DOHH2 (cell line): ENCODE data around the gene SIPA1L3.

Experiments
- H3F3A ChIP-seq: fragments of 200-600 bp; sonication (generic), shearing (Covaris generic); 2 replicates; pipeline ENCODE4 v1.6.0; 2016; ENCODE audit warnings: antibody characterized with exemption, mild to moderate bottlenecking; ENCODE audit not compliant: control insufficient read depth, insufficient read depth
- H3K27ac ChIP-seq: fragments of 200-600 bp; sonication (generic); 2 replicates; pipeline ENCODE4 v1.5.1; 2014; ENCODE audit warnings: low read depth, mild to moderate bottlenecking, low read length, moderate library complexity
- H3K27me3 ChIP-seq: fragments of 200-600 bp; sonication (generic); 2 replicates; pipeline ENCODE4 v1.6.1; 2014; ENCODE audit warnings: mild to moderate bottlenecking, low read length, mixed read lengths; ENCODE audit not compliant: control insufficient read depth
- H3K36me3 ChIP-seq: fragments of 200-600 bp; sonication (generic); 2 replicates; pipeline ENCODE4 v1.6.1; 2014; ENCODE audit warnings: mild to moderate bottlenecking, low read length, moderate library complexity, mixed read lengths; ENCODE audit not compliant: control insufficient read depth
- H3K4me1 ChIP-seq: fragments of 200-600 bp; sonication (generic); 2 replicates; pipeline ENCODE4 v1.6.1; 2014; ENCODE audit warnings: mild to moderate bottlenecking, low read length, mixed read lengths; ENCODE audit not compliant: control insufficient read depth
- H3K4me2 ChIP-seq: fragments of 200-600 bp; sonication (generic); 2 replicates; pipeline ENCODE4 v1.6.0; 2014; ENCODE audit warnings: mild to moderate bottlenecking, low read length, moderate library complexity
- H3K4me3 ChIP-seq: fragments of 200-600 bp; sonication (generic); 2 replicates; pipeline ENCODE4 v1.5.1; 2014; ENCODE audit warnings: mild to moderate bottlenecking, low read length, mixed read lengths
- H3K79me2 ChIP-seq: fragments of 200-600 bp; sonication (generic); 2 replicates; pipeline ENCODE4 v1.6.1; 2014; ENCODE audit warnings: mild to moderate bottlenecking, low read length, mixed read lengths; ENCODE audit not compliant: control insufficient read depth
- H3K9me2 ChIP-seq: fragments of 200-600 bp; sonication (generic); replicated peaks from 2 replicates; pipeline ENCODE4 v1.6.1; 2014; ENCODE audit warnings: mild to moderate bottlenecking, low read length, mixed read lengths; ENCODE audit not compliant: control insufficient read depth
- H3K9me3 ChIP-seq: fragments of 200-600 bp; sonication (generic); 2 replicates; pipeline ENCODE4 v1.6.1; 2014; ENCODE audit warnings: antibody characterized with exemption, low read length, mixed read lengths; ENCODE audit not compliant: control insufficient read depth, insufficient read depth
- H4K20me1 ChIP-seq: fragments of 200-600 bp; sonication (generic); 2 replicates; pipeline ENCODE4 v1.6.0; 2014; ENCODE audit warnings: low read depth, mild to moderate bottlenecking, antibody characterized with exemption, low read length, moderate library complexity; ENCODE audit not compliant: control insufficient read depth, insufficient read depth
- CTCF ChIP-seq: fragments of 200-600 bp; sonication (generic); IDR thresholded peaks from one replicate; pipeline ENCODE4 v1.5.1; 2014; ENCODE audit warnings: antibody characterized with exemption, mild to moderate bottlenecking, low read depth, low read length; ENCODE audit not compliant: poor library complexity, severe bottlenecking
- EZH2phosphoT487 ChIP-seq: fragments of 200-600 bp; sonication (generic); IDR thresholded peaks from 2 replicates; pipeline ENCODE4 v1.6.1; 2017; ENCODE audit warnings: borderline replicate concordance, mild to moderate bottlenecking, antibody characterized with exemption, low read length, moderate library complexity, mixed read lengths

The SIPA1L3 gene

GRCh38 chr19:37991841-37992248 lies 84.8 kb downstream of the SIPA1L3 start:
- Histone ChIP-seq H3F3A (no peaks in the 10 kb centered on the region), H3K4me2 (no peak overlapping the region), H3K79me2 (peaks cover 73% of the 10 kb centered on the region), H3K27ac (no peak overlapping the region), H3K9me3 (no peaks in the 10 kb centered on the region), H3K9me2 (no peaks in the 10 kb centered on the region), H3K4me1 (peaks cover 12% of the 10 kb centered on the region), H3K36me3 (no peaks in the 10 kb centered on the region), H4K20me1 (0 out of 2 replicates have a peak, but pooled peaks cover 3% of the 10 kb centered on the region), H3K27me3 (no peaks in the 10 kb centered on the region), H3K4me3 (no peak overlapping the region)
- TF ChIP-seq EZH2phosphoT487, result no peak

GRCh38 chr19:37992761-37993160 lies 85.8 kb downstream of the SIPA1L3 start:
- Histone ChIP-seq H3F3A (no peaks in the 10 kb centered on the region), H3K36me3 (no peaks in the 10 kb centered on the region), H3K27me3 (no peaks in the 10 kb centered on the region), H3K27ac (no peak overlapping the region), H3K79me2 (peaks cover 64% of the 10 kb centered on the region), H3K4me3 (no peak overlapping the region), H3K9me3 (no peaks in the 10 kb centered on the region), H4K20me1 (0 out of 2 replicates have a peak, but pooled peaks cover 3% of the 10 kb centered on the region), H3K4me2 (no peak overlapping the region), H3K9me2 (no peaks in the 10 kb centered on the region), H3K4me1 (peaks cover 3% of the 10 kb centered on the region)
- TF ChIP-seq CTCF, result no peak
- no peak for TF ChIP-seq EZH2phosphoT487

GRCh38 chr19:37994823-37995130 lies 87.8 kb downstream of the SIPA1L3 start:
- H3K9me3 ChIP-seq, result no peaks in the 10 kb centered on the region
- no peak overlapping the region for H3K4me2 ChIP-seq
- H3K27ac ChIP-seq, result no peak overlapping the region
- TF ChIP-seq CTCF (no peak), EZH2phosphoT487 (no peak)
- no peaks in the 10 kb centered on the region for H3F3A ChIP-seq
- H3K9me2 ChIP-seq, result no peaks in the 10 kb centered on the region
- no peaks in the 10 kb centered on the region for H3K36me3 ChIP-seq
- no peaks in the 10 kb centered on the region for H3K27me3 ChIP-seq
- 0 out of 2 replicates have a peak, but pooled peaks cover 3% of the 10 kb centered on the region for H4K20me1 ChIP-seq
- H3K79me2 ChIP-seq, result peaks cover 56% of the 10 kb centered on the region
- H3K4me3 ChIP-seq, result no peak overlapping the region
- H3K4me1 ChIP-seq, result peaks cover 10% of the 10 kb centered on the region

- no peaks in the 10 kb centered on the region for H3K9me3 ChIP-seq
- no peaks in the 10 kb centered on the region for H3K27me3 ChIP-seq
- H4K20me1 ChIP-seq, result 0 out of 2 replicates have a peak, but pooled peaks cover 3% of the 10 kb centered on the region
- H3K4me3 ChIP-seq, result no peak overlapping the region
- H3K9me2 ChIP-seq, result no peaks in the 10 kb centered on the region
- peaks cover 14% of the 10 kb centered on the region for H3K4me1 ChIP-seq
- H3K27ac ChIP-seq, result no peak overlapping the region
- peaks cover 51% of the 10 kb centered on the region for H3K79me2 ChIP-seq
- H3F3A ChIP-seq, result 0 out of 2 replicates have a peak, but pooled peaks cover 1% of the 10 kb centered on the region
- no peak overlapping the region for H3K4me2 ChIP-seq
- no peaks in the 10 kb centered on the region for H3K36me3 ChIP-seq
- no peak for TF ChIP-seq EZH2phosphoT487
- no peak for TF ChIP-seq CTCF
These were observed 88.3 kb downstream of the SIPA1L3 start for GRCh38 chr19:37995346-37995745.
